Immature natural killer cell (primary cell): ENCODE data around the gene GMDS. TPM values are rescaled to one million over a fixed set of nuclear protein-coding genes. Genes with fewer than 3 reads are reported as not detected.
A peak's percentile ranks its signal among the peaks of the same experiment; 100 is the strongest.

Experiments used
- DNase-seq, 3 donors: peaks; one replicate each; pipeline ENCODE4 v3.0.0; 2022; ENCODE audit warnings: mixed read lengths in 1 of 3
- H3K27ac Mint-ChIP-seq, 6 donors: one replicate each; pipeline ENCODE4 v1.8.0; 2020; ENCODE audit warnings: mixed read lengths in 6 of 6, mild to moderate bottlenecking in 5 of 6, inconsistent platforms in 4 of 6, moderate library complexity in 3 of 6
- H3K27me3 Mint-ChIP-seq, 3 donors: one replicate each; pipeline ENCODE4 v1.8.0; 2020 to 2021; ENCODE audit warnings: low read depth in 3 of 3, mild to moderate bottlenecking in 3 of 3, mixed read lengths in 3 of 3, moderate library complexity in 3 of 3, inconsistent platforms in 1 of 3
- H3K36me3 Mint-ChIP-seq, 3 donors: one replicate each; pipeline ENCODE4 v1.8.0; 2020; ENCODE audit warnings: mixed read lengths in 3 of 3, inconsistent platforms in 2 of 3, mild to moderate bottlenecking in 2 of 3
- H3K4me1 Mint-ChIP-seq, 2 donors: one replicate each; pipeline ENCODE4 v1.8.0; 2020; ENCODE audit warnings: inconsistent platforms in 2 of 2, mild to moderate bottlenecking in 2 of 2, mixed read lengths in 2 of 2, moderate library complexity in 1 of 2
- H3K4me3 Mint-ChIP-seq, 5 donors: one replicate each; pipeline ENCODE4 v1.8.0; 2020; ENCODE audit warnings: mild to moderate bottlenecking in 5 of 5, mixed read lengths in 5 of 5, inconsistent platforms in 3 of 5, moderate library complexity in 3 of 5
- H3K9me3 Mint-ChIP-seq, 6 donors: one replicate each; pipeline ENCODE4 v1.8.0; 2020; ENCODE audit warnings: mild to moderate bottlenecking in 6 of 6, mixed read lengths in 6 of 6, inconsistent platforms in 4 of 6, moderate library complexity in 3 of 6
- polyA plus RNA-seq, 3 donors: library from polyadenylated mRNA; unstranded; fragments of 300-500 nt; fragmentation: Illumina TruSeq; gene quantifications; one replicate each; pipeline ENCODE4 v1.2.3, GENCODE V29; 2021

Gene GMDS
- polyA plus RNA-seq, 3 donors from 2014 or later = 14.1 to 25.4 (median 22.5) TPM

- no peak for DNase-seq
- Mint-ChIP-seq H3K36me3 (peaks cover 12 to 23% (median 21%) of the 10 kb centered on the region in 3 donors), H3K27me3 (peaks cover 20 to 29% (median 24%) of the 10 kb centered on the region in 3 donors), H3K27ac (no peak overlapping the region), H3K9me3 (peaks cover 0 to 2% (median 0%) of the 10 kb centered on the region in 6 donors), H3K4me3 (no peak overlapping the region), H3K4me1 (peaks cover 18 to 42% of the 10 kb centered on the region in 2 donors)
Measured at GRCh38 chr6:1775441-1775840, 470.0 kb downstream of the GMDS start.

DNA sequence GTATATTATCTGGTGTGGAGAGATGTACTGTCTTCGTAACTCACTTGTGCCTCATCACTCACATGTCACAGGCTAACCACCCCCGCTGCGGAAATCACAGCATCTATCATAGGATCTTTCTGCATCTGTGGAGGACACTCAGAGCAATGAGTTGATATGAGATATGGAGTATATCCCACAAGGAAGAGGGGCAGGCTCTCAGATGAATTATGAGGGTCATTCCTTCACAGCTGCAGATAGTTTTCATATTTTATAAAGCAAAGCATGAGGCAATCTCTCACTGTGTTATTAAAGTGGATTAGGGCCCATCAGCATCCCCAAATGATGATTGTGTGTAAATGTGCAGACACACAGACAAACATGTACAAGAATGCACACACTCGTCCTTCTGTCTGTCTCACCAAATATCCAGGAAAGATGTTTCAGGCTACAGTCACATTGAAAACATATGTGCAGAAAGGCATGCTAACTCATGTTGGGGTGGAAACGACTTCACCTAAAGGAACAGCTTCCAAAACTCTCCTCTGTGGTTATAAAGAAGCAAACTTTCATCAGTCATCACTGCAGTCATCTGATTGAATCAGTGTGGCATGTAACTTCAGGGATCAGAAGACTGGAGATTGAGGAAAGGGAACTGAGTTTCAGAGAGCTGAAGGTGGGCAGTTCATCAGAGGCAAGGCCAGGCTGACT, 471.0 kb downstream of the GMDS start:
- Mint-ChIP-seq H3K27ac (no peak overlapping the region), H3K9me3 (no peaks in the 10 kb centered on the region), H3K27me3 (peaks cover 16 to 34% (median 32%) of the 10 kb centered on the region in 3 donors), H3K4me3 (no peak overlapping the region), H3K4me1 (peaks cover 24 to 45% of the 10 kb centered on the region in 2 donors), H3K36me3 (peaks cover 8 to 15% (median 13%) of the 10 kb centered on the region in 3 donors)
- DNase-seq = no peak

- Mint-ChIP-seq H3K36me3 (peaks cover 8 to 14% (median 13%) of the 10 kb centered on the region in 3 donors), H3K4me1 (peaks cover 29 to 52% of the 10 kb centered on the region in 2 donors), H3K27me3 (peaks cover 19 to 32% (median 32%) of the 10 kb centered on the region in 3 donors), H3K4me3 (no peak overlapping the region), H3K9me3 (no peaks in the 10 kb centered on the region), H3K27ac (no peak overlapping the region)
- DNase-seq = no peak
Measured at GRCh38 chr6:1773700-1774099, 471.7 kb downstream of the GMDS start.

DNA sequence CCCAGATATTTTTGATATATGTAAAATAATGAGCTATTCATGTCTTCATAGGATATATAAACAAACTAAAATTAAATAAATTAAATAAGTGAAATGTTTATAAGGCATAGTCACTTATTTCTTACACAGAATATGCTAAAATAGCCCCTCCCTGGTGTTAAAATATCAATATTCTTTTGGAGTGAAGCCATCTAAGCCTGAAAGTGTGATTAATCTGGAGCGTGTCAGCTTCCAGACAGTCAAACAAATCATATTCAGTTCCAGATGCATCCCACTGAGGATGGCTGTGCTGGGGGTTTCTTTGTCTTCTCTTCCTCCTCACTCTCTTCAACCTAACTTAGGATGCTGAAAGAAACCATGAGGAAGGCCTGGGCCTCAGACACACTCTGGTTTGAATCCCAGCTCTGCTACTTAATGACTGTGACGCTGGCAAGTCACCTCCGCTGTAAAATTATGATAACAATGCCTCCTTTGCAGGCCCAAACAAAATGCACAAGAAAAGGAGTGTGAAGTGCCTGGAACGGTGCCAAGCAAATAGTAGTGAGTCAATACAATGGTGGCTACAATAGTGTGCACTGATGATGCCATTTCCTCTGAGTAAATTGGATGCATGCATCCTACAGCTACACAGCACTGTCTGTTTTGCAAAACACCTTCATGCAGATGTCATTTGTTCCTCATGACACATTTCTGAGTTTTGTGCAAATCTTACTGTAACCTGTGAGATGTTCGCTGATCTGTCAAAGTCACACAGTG, 474.3 kb downstream of the GMDS start:
- peak overlapping the region in 2 of 5 donors; percentile 2 to 34 for H3K4me3 Mint-ChIP-seq
- no peaks in the 10 kb centered on the region for H3K9me3 Mint-ChIP-seq
- peaks cover 13 to 48% (median 31%) of the 10 kb centered on the region in 3 donors for H3K27me3 Mint-ChIP-seq
- peaks cover 5 to 13% (median 8%) of the 10 kb centered on the region in 3 donors for H3K36me3 Mint-ChIP-seq
- peaks cover 32 to 56% of the 10 kb centered on the region in 2 donors for H3K4me1 Mint-ChIP-seq
- H3K27ac Mint-ChIP-seq = no peak overlapping the region
- no peak for DNase-seq

DNA sequence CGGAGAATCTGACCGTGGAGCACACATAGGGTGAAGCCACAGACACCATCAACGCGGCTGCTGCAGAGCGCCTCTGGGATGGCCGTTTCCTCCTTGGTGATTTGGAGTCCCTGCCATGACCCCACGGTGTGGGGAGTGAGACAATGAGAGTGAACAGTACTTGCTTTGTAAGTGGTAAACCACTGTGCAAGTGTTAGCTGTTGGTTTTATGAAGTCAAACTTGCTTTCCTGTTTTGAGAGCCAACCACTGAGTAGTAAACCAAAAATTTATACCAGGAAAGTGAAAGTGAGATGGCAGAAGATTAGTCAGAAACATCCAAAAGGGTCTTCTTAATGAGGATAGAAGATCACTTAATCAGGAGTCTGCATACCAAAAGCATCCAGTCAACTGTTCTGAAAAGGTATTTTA, 475.0 kb downstream of the GMDS start:
- no peaks in the 10 kb centered on the region for H3K9me3 Mint-ChIP-seq
- peak; percentile 73 to 82 (median 81) for DNase-seq
- peaks cover 32 to 56% of the 10 kb centered on the region in 2 donors for H3K4me1 Mint-ChIP-seq
- peak overlapping the region; percentile 72 to 80 (median 73) for H3K4me3 Mint-ChIP-seq
- peaks cover 17 to 52% (median 34%) of the 10 kb centered on the region in 3 donors for H3K27me3 Mint-ChIP-seq
- peak overlapping the region in 5 of 6 donors; percentile 17 to 74 (median 58) for H3K27ac Mint-ChIP-seq
- H3K36me3 Mint-ChIP-seq = peaks cover 9 to 20% (median 12%) of the 10 kb centered on the region in 3 donors

- H3K4me1 Mint-ChIP-seq = peaks cover 29 to 44% of the 10 kb centered on the region in 2 donors
- H3K27me3 Mint-ChIP-seq = peaks cover 18 to 44% (median 29%) of the 10 kb centered on the region in 3 donors
- no peak overlapping the region for H3K4me3 Mint-ChIP-seq
- no peak overlapping the region for H3K27ac Mint-ChIP-seq
- H3K9me3 Mint-ChIP-seq = no peaks in the 10 kb centered on the region
- DNase-seq = no peak
- H3K36me3 Mint-ChIP-seq = peaks cover 9 to 28% (median 23%) of the 10 kb centered on the region in 3 donors
Measured at GRCh38 chr6:1767481-1768246, 477.7 kb downstream of the GMDS start.

- peaks cover 18 to 37% (median 27%) of the 10 kb centered on the region in 3 donors for H3K27me3 Mint-ChIP-seq
Measured at GRCh38 chr6:1766654-1767053, 478.8 kb downstream of the GMDS start.

DNA sequence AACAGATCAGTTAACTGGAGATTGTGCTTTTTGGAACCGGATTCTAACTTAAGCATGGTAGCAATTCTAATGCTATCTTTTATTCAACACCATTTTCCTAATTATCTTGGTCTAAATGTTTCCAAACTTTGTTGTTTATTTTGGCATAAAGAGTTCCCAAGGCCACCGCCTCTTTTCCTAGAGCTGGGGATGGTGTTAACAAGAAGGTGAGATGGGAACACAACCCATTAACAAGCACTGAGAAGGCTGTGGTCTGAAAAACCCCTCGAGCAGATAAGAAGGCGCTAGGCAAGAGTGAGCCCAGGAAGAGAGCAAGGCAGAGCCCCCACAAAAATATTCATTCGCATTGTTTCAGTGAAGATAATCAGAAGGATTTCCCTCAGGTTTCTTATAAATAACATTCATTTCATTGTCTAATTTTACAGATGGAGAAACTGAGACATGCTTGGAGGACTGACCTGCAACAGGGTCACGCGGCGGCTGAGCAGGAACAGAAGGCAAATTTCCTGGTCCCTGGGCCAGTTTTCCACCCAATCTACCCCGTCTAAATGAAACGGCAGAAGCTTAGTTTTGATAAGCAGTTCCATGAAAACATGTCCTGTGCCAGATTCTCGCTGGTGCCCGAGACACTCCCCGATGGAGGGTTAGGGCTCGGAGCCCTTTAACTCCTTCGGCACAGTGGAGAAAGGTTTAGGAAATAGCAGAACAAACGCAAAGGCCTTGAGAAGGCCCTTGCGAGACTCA, 480.1 kb downstream of the GMDS start:
- H3K27ac Mint-ChIP-seq = no peak overlapping the region

More at GRCh38 chr6:1766654-1767053, 478.8 kb downstream of the GMDS start:
- DNase-seq = no peak
- H3K27ac Mint-ChIP-seq = no peak overlapping the region
- peaks cover 0 to 2% (median 0%) of the 10 kb centered on the region in 6 donors for H3K9me3 Mint-ChIP-seq
- peaks cover 12 to 28% (median 28%) of the 10 kb centered on the region in 3 donors for H3K36me3 Mint-ChIP-seq
- no peak overlapping the region for H3K4me3 Mint-ChIP-seq
- H3K4me1 Mint-ChIP-seq = peaks cover 28 to 40% of the 10 kb centered on the region in 2 donors

DNA sequence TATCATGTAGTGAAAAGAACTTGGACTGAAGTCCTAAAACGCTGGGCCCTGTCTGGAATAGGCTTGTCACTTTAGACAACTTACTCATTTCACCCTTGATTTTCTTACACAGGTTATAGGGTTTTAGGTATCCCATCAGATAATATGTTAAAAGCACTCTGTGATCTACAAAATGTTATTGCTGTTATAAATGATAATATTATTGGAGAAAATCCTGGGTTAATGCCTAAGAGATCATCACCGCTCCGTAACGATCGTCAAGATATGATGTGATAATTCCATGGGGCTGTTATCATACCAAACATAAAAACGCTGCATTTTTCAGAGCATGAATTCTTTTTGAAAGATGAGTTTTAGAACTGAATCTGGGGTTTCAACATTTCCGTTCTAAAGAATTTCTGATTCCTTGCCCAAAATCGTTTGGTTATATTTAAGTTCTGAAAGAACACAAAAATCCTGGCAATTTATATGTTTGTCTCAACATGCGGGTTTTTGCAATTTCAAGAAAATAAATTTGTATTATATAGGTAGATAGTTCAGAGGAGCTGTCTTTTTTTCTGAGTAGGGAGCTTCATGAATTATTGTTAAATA, 480.9 kb downstream of the GMDS start:
- Mint-ChIP-seq H3K36me3 (peaks cover 12 to 32% (median 31%) of the 10 kb centered on the region in 3 donors), H3K9me3 (peaks cover 0 to 2% (median 0%) of the 10 kb centered on the region in 6 donors), H3K27me3 (peaks cover 18 to 31% (median 22%) of the 10 kb centered on the region in 3 donors), H3K4me1 (peaks cover 9 to 19% of the 10 kb centered on the region in 2 donors), H3K4me3 (no peak overlapping the region), H3K27ac (no peak overlapping the region)
- DNase-seq = no peak

More for the DNA sequence above, 480.1 kb downstream of the GMDS start:
- peaks cover 18 to 38% (median 27%) of the 10 kb centered on the region in 3 donors for H3K27me3 Mint-ChIP-seq
- DNase-seq = no peak
- H3K4me3 Mint-ChIP-seq = no peak overlapping the region
- H3K36me3 Mint-ChIP-seq = peaks cover 12 to 32% (median 28%) of the 10 kb centered on the region in 3 donors
- peaks cover 0 to 2% (median 0%) of the 10 kb centered on the region in 6 donors for H3K9me3 Mint-ChIP-seq
- H3K4me1 Mint-ChIP-seq = peaks cover 16 to 27% of the 10 kb centered on the region in 2 donors

DNA sequence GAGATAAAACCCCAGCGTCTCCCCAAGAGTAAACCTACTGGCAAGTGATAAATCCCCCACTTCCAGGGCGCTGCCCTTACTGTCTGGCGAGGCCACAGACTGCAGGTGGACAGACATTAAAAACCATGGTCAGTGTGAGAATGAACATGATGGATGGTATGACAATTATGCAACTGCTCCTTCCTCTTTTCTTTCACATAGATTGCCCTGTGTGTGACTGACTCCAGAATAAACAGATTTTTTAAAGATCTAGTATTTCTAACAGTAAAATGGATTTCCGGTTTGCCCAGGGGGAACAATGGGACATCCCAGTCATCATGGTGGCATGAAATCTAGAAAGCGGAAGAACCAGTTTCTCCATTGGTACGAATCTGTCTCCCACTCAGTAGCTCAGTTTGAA, 482.0 kb downstream of the GMDS start:
- Mint-ChIP-seq H3K4me3 (no peak overlapping the region), H3K27ac (no peak overlapping the region), H3K36me3 (peaks cover 12 to 32% (median 31%) of the 10 kb centered on the region in 3 donors), H3K9me3 (peaks cover 0 to 2% (median 0%) of the 10 kb centered on the region in 6 donors), H3K27me3 (peaks cover 15 to 27% (median 22%) of the 10 kb centered on the region in 3 donors), H3K4me1 (peaks cover 2 to 9% of the 10 kb centered on the region in 2 donors)
- no peak for DNase-seq

DNA sequence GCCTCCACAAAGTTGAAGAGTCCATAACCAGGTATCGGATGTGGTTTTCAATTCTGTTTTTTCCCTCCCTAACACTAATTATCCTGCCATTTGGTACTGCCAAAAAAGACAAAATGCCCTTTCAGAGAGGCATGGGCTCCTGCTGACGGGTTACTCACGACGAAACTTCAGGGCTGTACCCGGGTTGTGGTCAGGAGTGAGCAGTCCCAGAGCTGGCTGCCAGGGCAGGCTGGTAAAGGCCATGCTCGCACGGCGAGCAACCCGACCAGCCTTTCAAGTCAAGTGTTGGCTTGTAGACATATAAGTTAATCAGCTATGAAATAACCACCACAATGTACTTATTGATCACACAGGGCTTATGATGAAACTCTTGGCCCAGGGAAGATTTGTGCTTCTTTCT, 483.2 kb downstream of the GMDS start:
- H3K4me3 Mint-ChIP-seq = no peak overlapping the region
- no peaks in the 10 kb centered on the region for H3K4me1 Mint-ChIP-seq
- H3K9me3 Mint-ChIP-seq = peaks cover 0 to 2% (median 0%) of the 10 kb centered on the region in 6 donors
- no peak overlapping the region for H3K27ac Mint-ChIP-seq
- peaks cover 12 to 32% (median 31%) of the 10 kb centered on the region in 3 donors for H3K36me3 Mint-ChIP-seq
- no peak for DNase-seq
- H3K27me3 Mint-ChIP-seq = peaks cover 13 to 22% (median 21%) of the 10 kb centered on the region in 3 donors

GRCh38 chr6:1761477-1761877, 483.9 kb downstream of the GMDS start:
- peaks cover 0 to 2% (median 0%) of the 10 kb centered on the region in 6 donors for H3K9me3 Mint-ChIP-seq

More at GRCh38 chr6:1761477-1761877, 483.9 kb downstream of the GMDS start:
- no peak for DNase-seq
- no peak overlapping the region for H3K4me3 Mint-ChIP-seq
- peaks cover 13 to 21% (median 18%) of the 10 kb centered on the region in 3 donors for H3K27me3 Mint-ChIP-seq
- H3K4me1 Mint-ChIP-seq = no peaks in the 10 kb centered on the region
- H3K27ac Mint-ChIP-seq = no peak overlapping the region
- peaks cover 12 to 32% (median 31%) of the 10 kb centered on the region in 3 donors for H3K36me3 Mint-ChIP-seq
